Stromal cell of bone marrow (primary cell): ENCODE data around the gene PTPRO.
A peak's percentile ranks its signal among the peaks of the same experiment; 100 is the strongest.

Experiments used
- DNase-seq: peaks from one replicate; pipeline ENCODE4 v3.0.0-alpha.2; 2012; ENCODE audit warnings: low read depth

The PTPRO gene

DNA sequence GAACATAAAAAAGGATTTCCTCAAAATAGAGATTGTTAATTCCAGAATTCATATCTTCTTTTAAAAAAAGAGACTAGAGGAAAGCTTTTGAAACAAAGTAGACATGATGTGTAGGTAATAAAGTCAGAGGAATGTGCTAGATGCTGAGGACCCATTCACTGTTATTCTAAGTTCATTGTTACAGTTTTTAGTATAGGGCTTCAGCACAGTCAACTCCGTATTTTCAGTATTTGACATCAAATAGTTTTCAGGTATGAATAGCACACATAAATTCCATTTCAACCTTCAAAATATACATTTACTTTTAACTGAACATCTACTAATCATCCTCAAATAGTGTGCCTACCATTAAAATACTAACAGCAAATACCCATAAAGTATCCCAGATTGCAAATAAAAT, 239.1 kb downstream of the PTPRO start:
- DNase-seq = no peak

DNA sequence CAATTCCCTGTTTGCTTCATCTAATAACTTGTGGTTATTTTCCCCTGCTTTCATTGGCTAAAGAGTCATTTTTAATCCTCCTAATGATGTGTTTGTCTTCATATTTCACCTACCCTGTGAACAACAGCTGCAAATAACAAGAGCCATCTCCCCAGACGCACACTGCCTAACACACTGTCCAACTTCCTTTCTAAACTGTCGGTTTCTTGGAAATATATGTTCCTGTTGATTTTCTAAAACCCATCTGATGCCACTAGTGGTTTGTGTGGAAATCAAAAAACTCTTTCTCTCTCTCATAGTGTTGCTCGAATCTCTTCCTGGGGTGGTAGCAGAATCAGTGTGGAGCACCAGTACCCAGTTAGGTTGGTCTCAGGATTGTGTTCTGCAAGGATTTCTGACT, 240.0 kb downstream of the PTPRO start:
- DNase-seq = no peak

DNA sequence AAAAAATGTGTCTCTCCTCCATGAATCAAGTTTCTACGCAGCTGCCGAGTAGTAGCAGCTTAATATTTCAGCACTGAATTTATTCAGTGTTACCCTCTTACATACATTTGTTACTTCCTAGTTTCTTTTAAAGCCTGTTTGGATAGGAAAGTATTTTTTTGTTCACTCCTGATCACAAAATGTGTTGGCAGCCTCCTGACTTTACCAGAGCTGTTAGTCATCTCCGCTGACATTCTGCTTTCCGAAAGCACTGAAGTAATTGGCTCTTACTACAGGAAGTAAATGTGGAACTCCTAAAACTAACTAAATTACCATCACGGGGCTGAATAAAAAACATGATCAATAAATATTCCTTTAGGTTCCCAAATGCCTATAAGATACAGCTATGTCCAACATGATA, 241.4 kb downstream of the PTPRO start:
- DNase-seq = peak; percentile 82

DNA sequence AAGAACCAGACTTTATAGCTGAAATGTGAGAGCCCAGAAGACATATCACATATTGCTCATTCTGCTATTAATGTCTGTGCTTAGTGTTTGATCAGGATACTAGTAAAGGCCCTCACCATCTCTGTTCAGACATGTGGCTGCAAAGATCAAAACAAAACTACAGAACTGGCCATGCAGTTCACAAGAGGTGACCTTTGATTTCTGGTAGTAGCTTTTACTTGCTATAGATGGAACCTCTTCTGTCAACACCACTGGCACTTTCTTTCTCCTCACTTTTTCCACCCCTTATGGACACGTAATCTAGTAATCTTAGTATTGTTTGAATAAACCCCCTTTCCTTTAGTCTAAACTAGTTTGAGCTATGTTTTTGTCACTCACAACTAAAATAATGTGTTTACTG, 252.0 kb downstream of the PTPRO start:
- DNase-seq = no peak

DNA sequence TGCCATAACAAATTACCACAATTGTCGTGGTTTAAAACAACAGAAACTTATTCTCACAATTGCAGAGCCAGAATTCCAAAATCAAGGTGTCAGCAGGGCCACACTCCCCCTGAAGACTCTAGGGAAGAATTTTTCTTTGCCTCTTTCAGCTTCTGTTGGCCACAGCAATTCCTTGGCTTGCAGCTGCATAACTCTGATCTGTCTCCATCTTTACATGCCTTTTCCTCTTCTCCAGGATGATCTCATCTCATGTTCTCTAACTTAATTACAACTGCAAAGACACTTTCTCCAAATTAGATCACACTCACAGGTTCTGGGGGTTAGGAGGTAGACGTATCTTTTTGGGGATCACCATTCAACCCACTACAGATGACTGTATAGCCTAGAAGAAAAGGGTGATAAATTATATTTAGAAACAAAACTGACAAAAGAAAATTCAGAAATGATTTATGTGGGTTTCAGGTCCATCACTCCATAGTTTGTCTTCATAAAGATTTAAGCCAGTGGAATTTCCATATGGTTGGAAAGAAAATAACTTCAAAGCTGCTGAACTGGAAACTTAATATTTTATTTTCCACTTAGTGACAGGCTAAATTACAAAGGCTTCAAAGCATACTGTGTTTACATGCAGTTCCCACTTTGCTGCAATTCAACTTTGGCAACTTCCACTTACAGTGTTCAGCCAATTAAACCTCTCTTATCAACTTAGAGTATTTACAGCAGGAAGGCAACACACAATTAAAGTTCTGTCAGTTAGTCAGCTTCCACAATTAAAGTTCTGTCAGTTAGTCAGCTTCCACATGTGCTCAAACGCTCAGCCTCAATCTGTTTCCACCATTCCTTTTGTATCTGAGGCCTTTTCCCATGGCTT, 253.6 kb downstream of the PTPRO start:
- DNase-seq = no peak

DNA sequence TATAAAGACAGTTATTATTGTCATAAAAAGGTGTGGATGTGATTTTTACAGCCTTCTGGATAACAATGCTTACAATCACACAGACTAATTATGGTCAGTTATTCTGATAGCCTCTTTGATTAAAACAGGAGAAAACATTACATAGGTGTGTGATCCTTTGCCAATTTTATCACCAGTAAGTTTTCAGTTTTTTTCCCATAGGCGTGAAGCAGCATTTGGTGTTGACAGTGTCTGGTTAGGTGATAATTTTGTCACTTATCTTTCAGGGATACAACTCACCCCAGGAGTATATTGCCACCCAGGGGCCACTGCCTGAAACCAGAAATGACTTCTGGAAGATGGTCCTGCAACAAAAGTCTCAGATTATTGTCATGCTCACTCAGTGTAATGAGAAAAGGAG, 258.1 kb downstream of the PTPRO start:
- no peak for DNase-seq

DNA sequence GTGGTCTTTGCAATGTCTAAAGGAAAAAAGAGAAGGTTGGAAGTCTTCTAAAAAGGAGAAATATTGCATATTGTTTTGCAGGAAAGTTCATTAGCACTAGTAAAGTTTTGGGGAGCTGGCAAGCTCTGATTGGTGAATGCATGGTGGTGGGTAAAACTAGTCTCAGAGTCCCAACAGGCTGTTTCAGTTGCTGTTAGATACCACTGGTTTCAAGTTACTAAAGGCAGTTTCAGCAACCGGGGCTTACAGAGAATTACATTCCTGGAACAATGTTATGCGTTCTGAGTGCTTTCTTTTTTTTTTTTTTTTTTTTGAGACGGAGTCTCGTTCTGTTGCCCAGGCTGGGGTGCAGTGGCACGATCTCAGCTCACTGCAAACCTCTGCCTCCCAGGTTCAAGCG, 258.7 kb downstream of the PTPRO start:
- no peak for DNase-seq

DNA sequence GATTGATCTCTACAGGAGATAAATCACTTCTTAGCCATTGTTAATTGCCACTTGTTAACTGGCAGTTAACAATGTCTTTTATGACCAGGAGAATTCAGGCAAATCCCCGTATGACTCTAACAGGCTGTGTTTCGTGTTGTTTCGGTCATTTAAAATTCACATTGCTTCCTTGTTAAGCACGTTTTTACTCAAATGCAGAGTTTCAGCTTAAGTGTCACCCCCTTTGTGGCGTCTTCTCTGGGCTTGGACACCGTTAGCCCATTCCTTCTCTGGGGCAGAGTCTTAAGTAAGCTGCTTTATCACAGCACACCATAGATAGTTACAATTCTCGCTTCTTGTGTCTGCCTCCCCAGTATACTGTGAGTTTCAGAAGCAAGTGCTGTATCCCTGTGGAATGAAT, 261.5 kb downstream of the PTPRO start:
- DNase-seq = no peak

DNA sequence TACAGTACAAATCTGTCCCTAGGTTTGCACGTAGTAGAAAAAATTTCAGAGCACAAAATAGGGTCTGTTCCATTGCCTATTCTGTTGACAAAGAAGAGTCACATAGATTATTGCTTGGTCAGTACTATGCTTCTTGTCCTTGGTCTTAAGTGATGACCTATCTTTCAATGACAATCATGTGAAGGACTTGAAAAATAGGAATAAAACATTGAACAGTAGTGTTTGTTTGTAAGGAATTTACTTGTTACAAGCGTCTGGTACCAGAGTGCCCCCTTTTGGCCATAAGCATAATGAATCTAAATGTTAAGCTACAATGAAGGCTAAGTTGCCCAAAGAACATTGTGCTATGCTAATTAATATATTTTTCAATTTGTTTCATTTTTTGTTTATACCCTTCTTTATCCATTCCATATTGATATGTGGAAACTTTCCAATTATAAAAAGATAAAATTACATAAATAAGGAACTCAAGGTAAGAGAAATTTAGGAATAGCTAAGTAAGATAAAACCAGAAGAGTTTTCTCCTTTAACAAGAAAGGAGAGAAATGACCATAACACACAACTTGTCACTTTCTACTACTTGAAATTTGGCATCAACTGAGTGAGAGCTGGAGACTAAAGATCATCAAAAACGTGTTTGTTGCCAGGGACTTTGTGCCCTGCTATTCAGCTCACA, 262.2 kb downstream of the PTPRO start:
- peak; percentile 54 for DNase-seq

DNA sequence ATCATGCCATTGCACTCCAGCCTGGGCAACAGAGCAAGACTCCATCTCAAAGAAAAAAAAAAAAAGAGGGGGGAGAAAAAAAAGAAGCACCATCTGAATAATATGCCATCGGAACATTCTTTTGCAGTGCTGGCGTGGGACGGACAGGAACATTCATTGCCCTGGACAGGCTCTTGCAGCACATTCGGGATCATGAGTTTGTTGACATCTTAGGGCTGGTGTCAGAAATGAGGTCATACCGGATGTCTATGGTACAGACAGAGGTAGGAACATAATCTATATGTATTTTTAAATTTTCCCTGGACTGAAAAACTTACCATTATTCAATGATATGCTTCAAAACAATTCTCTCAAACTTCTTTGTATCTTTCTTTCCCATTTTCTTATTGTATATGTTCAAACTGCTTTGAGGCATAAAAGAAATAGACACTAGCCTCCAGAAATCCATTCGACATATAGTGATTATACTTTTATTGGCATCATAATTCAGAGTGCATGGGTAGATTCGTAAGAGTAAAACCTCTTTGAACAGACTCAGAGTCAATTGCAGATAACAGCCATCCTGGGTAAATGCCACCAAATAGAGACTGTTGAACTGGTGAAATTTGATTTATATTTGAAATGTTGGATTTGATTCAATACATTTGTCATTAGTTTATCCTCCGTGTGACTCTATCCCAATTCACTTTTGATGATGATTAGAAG, 267.2 kb downstream of the PTPRO start:
- DNase-seq = no peak

DNA sequence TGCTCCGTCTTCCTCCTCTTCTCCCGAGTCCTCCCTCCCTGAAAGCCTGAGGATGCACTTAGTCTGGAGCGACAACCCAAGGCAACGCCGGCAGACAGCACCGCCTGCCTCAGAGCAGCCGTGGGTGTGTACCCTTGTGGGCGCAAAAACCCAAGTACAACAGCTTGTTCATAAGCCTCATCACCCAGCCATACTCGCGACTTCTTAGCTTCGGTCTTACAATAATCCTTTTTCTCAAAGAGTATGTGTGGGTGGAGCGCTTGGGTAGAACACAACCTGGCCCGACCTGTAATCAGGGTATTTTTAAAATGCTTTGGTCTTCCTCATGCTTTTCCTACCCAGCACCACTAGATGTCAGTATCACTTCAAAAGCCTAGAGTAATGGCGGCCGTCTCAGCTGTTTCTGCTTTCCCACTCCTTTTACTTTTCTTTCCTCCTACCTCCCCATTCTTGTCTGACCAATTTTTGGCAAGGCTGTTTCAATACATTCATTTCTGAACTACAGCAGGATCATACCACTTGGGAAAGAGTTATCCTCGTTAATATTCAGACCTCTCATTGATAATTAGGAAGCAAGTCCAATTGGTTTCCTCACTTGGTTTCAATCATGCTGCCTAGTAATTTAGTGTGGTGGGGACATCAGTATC, 268.0 kb downstream of the PTPRO start:
- DNase-seq = no peak

DNA sequence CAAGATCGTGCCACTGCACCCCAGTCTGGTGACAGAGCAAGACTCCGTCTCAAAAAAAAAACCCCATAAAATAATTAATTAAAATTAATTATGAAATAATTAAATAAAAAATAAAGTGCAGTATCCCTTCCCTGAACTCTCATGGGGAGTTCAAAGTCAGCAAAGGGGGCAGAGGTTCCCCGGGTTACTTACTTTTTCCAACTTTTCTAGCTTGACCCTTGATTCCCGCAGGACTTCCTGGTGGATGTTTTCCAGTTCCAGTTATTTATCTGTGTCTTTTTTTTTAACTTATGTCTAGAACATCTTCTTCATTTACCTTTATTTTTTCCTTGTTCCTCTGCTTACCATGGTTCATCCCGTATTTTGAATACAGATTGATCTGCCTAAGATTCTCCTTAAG, 269.5 kb downstream of the PTPRO start:
- no peak for DNase-seq

DNA sequence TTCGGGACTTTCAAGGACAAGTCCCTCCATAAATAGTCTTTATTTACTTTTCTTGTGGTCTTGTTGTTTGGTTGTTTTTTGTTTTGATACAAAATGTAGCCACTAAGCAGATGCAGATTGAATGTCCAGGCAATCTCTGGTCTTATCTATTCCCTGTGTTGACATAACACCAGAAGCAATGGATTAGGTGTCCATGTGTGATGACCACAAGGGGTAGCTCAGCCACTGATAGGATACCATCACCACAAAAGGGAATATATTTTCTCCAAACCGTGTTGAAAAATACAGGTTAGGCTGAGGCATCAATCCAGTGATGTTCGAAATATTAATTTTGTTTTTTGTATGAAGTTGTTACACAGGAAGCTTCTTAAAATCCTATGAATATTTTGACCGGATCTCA, 270.6 kb downstream of the PTPRO start:
- no peak for DNase-seq

DNA sequence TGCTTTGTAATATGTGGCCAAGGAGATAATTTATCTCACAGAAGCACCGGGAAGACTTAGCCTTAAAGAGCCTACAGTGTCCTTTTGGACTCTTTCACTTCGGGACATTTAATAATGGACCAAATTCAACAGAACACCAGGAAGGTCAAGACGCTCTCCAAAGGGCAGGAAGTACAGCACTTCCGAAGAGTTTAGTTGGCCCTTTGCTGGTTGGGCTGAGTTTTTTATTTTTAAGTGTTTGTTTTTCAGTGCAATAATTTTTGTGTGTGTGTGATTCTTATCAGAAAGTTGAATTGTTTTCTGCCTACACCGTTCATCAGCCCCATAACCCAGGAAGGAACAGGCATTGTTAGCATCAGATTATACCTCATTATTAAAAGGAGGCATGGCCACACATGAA, 273.9 kb downstream of the PTPRO start:
- DNase-seq = no peak

DNA sequence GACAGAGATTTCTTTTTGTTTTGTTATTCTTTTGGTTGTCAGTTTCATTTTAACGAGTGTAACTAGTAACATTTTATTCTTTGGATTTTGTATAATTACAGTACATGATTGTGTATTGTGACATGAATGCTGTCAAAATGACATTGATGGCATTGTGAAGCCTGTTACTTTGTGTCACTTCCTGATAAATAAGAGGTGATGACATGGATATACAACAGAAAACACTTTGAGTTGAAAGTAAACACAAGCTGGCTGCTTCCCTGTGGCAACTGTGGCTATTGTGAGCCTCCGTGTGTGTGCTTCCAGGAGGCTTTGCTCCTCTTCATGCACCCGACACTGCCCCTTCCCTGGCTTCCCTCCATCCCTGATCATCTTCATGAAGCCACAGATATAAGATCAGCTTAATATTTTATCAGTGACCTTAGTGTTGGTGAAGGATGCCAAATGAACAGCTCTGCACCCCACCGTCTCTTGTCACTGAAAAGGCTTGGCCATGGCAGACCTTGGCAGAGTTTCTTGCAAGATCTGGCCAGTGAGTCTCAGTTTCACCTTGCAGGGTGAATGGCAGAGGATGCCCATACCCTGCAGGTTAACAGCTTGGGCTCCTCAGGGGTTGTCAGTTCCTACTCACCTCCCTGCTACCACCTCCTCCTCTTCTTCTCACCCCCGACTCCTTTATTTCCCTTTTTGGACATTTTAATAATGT, 275.0 kb downstream of the PTPRO start:
- DNase-seq = no peak

DNA sequence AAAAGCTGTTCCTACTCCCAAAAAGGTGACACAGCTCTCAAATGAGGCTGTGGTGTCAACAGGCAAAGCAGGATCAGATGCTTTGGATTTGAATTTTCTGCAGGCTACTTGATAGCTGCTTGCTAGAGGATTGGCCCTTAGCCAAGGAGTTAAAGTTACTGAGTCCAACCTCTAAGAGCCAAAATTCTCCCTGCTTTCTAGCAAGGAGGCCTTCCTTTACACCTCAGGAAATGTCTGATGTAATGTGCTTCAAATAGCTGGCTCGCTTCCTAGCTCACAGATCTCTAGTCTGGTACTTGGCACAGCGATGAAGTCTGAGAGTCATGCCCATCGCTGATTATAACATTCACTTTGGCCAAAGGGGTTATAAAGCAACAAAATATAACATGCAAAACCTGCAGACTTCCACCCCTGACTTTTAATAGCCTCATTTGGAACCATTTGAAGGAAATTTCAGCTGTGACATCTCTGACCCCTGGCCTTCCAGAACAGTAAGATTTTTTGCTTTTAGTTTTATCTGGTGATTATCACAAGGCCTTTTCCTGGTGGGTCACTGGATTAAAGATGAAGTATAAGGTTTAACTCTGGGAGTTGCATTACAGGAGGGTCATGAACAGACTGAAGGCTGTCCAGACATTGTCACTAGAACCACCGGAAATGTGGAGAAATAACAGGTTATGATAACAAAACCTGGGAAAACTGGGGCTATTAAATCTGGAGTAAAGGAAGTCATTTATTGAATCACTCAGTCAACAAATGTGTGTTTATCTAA, 277.1 kb downstream of the PTPRO start:
- peak; percentile 63 for DNase-seq

DNA sequence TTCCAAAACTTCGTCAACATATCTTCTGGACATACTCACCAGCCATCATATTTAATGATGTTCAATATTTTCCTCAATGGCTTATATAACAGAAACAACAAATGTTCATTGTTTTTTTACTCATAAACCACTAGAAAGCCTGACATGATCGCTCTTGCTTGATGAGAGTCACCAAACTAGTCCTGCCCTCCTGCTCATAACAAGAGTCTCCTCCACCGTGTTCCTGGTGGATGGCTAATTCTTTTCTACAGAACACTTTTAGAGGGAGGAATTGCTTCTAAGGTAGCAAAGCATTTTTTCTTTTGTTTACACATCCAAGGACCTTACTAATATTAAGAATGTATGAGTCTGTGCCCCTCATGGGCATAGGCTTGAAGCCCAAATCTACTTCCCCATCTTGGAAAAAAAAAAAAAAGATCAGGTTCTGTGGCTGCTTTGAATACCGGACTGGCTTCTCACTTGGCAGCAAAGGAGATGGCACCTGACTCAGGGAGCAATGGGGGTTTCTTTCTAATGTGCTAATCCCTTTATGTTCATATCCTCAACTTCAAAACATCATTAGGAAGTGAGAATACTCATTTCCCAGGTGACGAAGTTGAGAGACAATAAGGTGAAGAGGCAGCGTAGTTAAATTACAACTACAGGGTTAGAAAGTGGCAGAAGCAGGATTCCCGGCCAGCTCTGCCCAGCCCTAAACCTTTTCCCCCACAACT, 278.1 kb downstream of the PTPRO start:
- no peak for DNase-seq

DNA sequence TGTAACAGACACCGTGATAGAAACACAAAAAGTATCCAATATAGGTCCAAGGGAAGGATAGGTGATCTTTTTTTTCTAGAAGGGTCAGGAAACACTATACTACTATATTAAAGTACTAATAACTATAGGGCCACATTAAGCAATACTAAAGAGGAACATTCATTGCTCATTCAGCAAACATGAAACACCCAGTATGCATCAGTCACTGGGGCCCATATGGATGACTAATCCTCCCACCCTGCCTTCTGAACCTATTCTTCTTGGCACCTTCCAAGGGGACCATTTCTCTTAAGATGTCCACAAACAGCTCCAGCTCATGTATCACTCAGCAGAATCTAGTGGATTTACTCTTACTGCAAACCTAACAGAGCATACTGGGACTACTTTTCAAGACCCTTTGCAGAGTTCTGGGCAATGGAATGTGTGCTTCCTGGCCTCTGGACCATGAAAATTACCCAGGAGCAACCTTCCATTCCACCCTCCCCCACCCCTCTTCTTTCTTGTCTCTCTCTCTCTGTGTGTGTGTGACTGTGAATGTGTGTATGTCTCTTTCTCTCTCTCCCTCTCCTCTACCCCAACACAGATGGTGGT, 279.0 kb downstream of the PTPRO start:
- DNase-seq = peak; percentile 70

DNA sequence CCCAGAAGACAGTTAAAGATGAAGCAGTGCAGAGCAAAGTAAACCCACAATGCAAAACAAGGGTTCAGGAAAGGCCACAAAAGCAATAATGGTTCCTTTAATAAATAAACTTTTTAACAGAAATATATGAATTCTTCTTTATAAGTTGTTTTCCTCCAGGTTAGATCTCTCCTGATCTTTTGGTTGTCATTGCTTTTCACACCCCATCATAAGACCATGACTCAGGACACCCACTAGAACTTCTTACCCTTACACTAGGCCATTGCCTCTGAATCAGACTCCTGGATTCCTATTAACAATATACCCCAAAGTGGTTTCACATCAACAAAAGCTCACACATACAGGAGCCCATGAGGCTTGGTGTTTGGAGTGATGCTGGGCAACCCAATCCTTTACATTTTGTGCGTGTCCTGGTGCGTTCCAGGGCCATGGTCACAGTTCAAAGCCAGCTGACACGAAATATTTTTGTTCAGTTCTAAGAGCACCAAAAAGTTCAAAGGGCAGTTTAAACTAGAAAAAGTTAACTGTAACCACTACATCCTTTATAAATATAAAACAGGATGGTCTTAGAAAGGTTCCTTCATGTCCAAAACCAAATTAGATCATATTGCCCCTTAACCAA, 279.9 kb downstream of the PTPRO start:
- DNase-seq = no peak
